Measurements from ENCODE around the gene ATP8B3. TPM values are rescaled to one million over a fixed set of nuclear protein-coding genes. Genes with fewer than 3 reads are reported as not detected.

The ATP8B3 gene
- total RNA-seq, 2 donors from 2014 or later: 0.52 TPM; not detected in 1

DNA sequence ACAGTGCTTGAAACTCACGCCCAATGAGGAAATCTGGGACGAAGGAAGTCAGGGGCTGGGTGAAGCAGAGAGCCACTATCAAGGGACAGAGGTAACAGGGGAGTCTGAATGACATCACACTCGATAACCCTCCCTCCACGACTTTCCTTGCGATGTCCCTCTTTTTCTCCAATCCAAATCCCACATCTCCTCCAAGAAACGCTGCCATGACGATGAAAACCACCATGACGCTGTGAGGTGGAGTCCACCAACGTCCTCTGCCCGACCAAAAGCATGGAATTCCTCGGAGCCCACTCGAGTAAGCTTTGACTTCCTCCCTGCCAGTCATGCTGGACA is 35.2 kb upstream of the ATP8B3 start:
- DNase-seq (no peak), ATAC-seq (no peak)
- Histone ChIP-seq H3K27ac (peak overlapping the region in 3 of 4 donors; percentile 99 to 100 (median 100)), H3K36me3 (replicated peaks in 1 of 2; ENCODE audit: insufficient read depth in 1 of 2, low read depth in 2 of 2) (no peaks in the 10 kb centered on the region), H3K27me3 (no peaks in the 10 kb centered on the region), H3K4me3 (peak overlapping the region; percentile 88 to 100), H3K9me3 (no peaks in the 10 kb centered on the region), H3K4me1 (peaks cover 55% of the 10 kb centered on the region)
- no peak for TF ChIP-seq POLR2A (IDR thresholded peaks at IDR 0.05)
- TF ChIP-seq, protein P1, sequence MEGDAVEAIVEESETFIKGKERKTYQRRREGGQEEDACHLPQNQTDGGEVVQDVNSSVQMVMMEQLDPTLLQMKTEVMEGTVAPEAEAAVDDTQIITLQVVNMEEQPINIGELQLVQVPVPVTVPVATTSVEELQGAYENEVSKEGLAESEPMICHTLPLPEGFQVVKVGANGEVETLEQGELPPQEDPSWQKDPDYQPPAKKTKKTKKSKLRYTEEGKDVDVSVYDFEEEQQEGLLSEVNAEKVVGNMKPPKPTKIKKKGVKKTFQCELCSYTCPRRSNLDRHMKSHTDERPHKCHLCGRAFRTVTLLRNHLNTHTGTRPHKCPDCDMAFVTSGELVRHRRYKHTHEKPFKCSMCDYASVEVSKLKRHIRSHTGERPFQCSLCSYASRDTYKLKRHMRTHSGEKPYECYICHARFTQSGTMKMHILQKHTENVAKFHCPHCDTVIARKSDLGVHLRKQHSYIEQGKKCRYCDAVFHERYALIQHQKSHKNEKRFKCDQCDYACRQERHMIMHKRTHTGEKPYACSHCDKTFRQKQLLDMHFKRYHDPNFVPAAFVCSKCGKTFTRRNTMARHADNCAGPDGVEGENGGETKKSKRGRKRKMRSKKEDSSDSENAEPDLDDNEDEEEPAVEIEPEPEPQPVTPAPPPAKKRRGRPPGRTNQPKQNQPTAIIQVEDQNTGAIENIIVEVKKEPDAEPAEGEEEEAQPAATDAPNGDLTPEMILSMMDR (IDR thresholded peaks at IDR 0.05): no peak
- WGBS, 2 donors: 2 to 7% methylated on average over 7 to 12 of the region's 12 CpGs
- intact Hi-C loops (cut with DNase I): no loop called here

- no peak for ATAC-seq
- no peak overlapping the region for H3K27ac ChIP-seq
- no peak overlapping the region for H3K4me3 ChIP-seq
- H3K36me3 ChIP-seq (replicated peaks in 1 of 2; ENCODE audit: insufficient read depth in 1 of 2, low read depth in 2 of 2): no peaks in the 10 kb centered on the region
- WGBS, 2 donors: 48 to 49% methylated on average over 27 to 29 of the region's 29 CpGs
- H3K9me3 ChIP-seq: no peaks in the 10 kb centered on the region
- no peaks in the 10 kb centered on the region for H3K27me3 ChIP-seq
- peaks cover 62% of the 10 kb centered on the region for H3K4me1 ChIP-seq
- TF ChIP-seq POLR2A (IDR thresholded peaks at IDR 0.05): no peak
- TF ChIP-seq, protein P1 (IDR thresholded peaks at IDR 0.05): no peak
- no peak for DNase-seq
- intact Hi-C loops (cut with DNase I): no loop called here
Observed at GRCh38 chr19:1846517-1847204, 34.6 kb upstream of the ATP8B3 start.

GRCh38 chr19:1845642-1846041 is 33.6 kb upstream of the ATP8B3 start:
- H3K4me1 ChIP-seq: peaks cover 70% of the 10 kb centered on the region
- H3K9me3 ChIP-seq: no peaks in the 10 kb centered on the region
- H3K36me3 ChIP-seq (replicated peaks in 1 of 2; ENCODE audit: insufficient read depth in 1 of 2, low read depth in 2 of 2): no peaks in the 10 kb centered on the region
- no peak overlapping the region for H3K4me3 ChIP-seq
- no peak overlapping the region for H3K27ac ChIP-seq
- TF ChIP-seq, protein P1 (IDR thresholded peaks at IDR 0.05): no peak
- no peak for TF ChIP-seq POLR2A (IDR thresholded peaks at IDR 0.05)
- no peaks in the 10 kb centered on the region for H3K27me3 ChIP-seq
- DNase-seq (no peak), ATAC-seq (no peak)
- intact Hi-C loops (cut with DNase I): no loop called here
- WGBS, 2 donors: 60 to 70% methylated on average over 5 to 11 of the region's 11 CpGs

- Histone ChIP-seq H3K4me3 (no peak overlapping the region), H3K36me3 (replicated peaks in 1 of 2; ENCODE audit: insufficient read depth in 1 of 2, low read depth in 2 of 2) (no peaks in the 10 kb centered on the region), H3K27me3 (no peaks in the 10 kb centered on the region), H3K4me1 (peaks cover 73% of the 10 kb centered on the region), H3K27ac (no peak overlapping the region), H3K9me3 (no peaks in the 10 kb centered on the region)
- intact Hi-C loops (cut with DNase I): no loop called here
- no peak for TF ChIP-seq POLR2A (IDR thresholded peaks at IDR 0.05)
- TF ChIP-seq, protein P1 (IDR thresholded peaks at IDR 0.05): no peak
- 40 to 69% methylated on average over 1 to 13 of the region's 16 CpGs for WGBS, 2 donors
- no peak for ATAC-seq
- no peak for DNase-seq
Observed at GRCh38 chr19:1845125-1845515, 33.0 kb upstream of the ATP8B3 start.

DNA sequence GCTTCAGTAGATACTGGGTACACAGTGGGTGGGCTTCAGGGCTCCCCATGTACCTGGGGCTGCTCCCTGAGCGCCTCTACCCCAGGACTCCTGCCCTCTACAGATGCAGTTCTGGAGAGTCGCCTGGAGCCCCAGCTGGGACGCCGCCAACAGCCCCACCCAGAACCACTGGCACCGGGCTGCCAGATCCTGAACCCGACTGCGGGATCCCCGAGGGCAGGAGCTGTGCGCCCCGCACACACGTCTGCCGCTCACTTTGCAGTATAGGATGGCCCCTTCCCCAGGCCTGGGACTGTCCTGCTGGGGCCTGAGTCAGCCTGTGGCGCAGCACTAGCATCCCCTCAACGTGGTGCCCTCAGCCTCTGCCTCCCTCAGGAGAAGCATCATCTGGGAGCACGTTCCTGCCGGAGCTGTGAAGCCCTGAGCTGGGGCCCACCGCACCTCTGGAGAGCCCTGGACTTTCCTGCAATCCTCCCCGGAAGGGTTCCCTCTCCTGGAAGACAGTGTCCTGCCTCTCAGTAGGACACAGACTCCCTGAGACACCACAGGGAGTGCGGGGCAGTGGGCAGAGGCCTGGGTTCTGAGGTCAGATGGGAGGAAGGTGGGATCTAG is 32.5 kb upstream of the ATP8B3 start:
- WGBS, 2 donors: 74 to 80% methylated on average over 2 to 18 of the region's 19 CpGs
- Histone ChIP-seq H3K4me1 (peaks cover 77% of the 10 kb centered on the region), H3K36me3 (replicated peaks in 1 of 2; ENCODE audit: insufficient read depth in 1 of 2, low read depth in 2 of 2) (no peaks in the 10 kb centered on the region), H3K4me3 (no peak overlapping the region), H3K27me3 (no peaks in the 10 kb centered on the region), H3K9me3 (no peaks in the 10 kb centered on the region), H3K27ac (no peak overlapping the region)
- TF ChIP-seq, protein P1 (IDR thresholded peaks at IDR 0.05): no peak
- TF ChIP-seq POLR2A (IDR thresholded peaks at IDR 0.05): no peak
- ATAC-seq (no peak), DNase-seq (no peak)
- intact Hi-C loops (cut with DNase I): no loop called here
